Muscle layer of duodenum (tissue), 2 donors: Measurements from ENCODE around the gene ANP32B.
"Not testable (repeated sequence)": the region's sequence is repeated elsewhere in the genome, so short reads cannot be mapped to it uniquely, and the experiment has no call there.

Experiments used
- H3K27ac ChIP-seq: one replicate; pipeline ENCODE4 v1.7.0; 2013; ENCODE audit warnings: mild to moderate bottlenecking, low read length
- H3K27me3 ChIP-seq: one replicate; pipeline ENCODE4 v1.7.0; 2013; ENCODE audit warnings: low read depth, mild to moderate bottlenecking, control low read depth, low read length
- H3K36me3 ChIP-seq, 2 donors: one replicate each; pipeline ENCODE4 v1.7.0; 2013; ENCODE audit warnings: low read length in 2 of 2, control low read depth in 1 of 2, mild to moderate bottlenecking in 1 of 2; ENCODE audit not compliant: insufficient read depth in 2 of 2, control insufficient read depth in 1 of 2
- H3K4me1 ChIP-seq, 2 donors: one replicate each; pipeline ENCODE4 v1.7.0; 2013; ENCODE audit warnings: low read length in 2 of 2, mild to moderate bottlenecking in 2 of 2, control low read depth in 1 of 2, moderate library complexity in 1 of 2; ENCODE audit not compliant: insufficient read depth in 2 of 2, control insufficient read depth in 1 of 2
- H3K4me3 ChIP-seq, 2 donors: one replicate each; pipeline ENCODE4 v1.7.0; 2013; ENCODE audit warnings: low read length in 2 of 2, low read depth in 1 of 2, mild to moderate bottlenecking in 1 of 2
- H3K9me3 ChIP-seq, 2 donors: one replicate each; pipeline ENCODE4 v1.7.0; 2013; ENCODE audit warnings: low read length in 2 of 2, control low read depth in 1 of 2, mild to moderate bottlenecking in 1 of 2; ENCODE audit not compliant: control insufficient read depth in 1 of 2
- donor health status: healthy.

ANP32B gene

GRCh38 chr9:97947094-97947493, 36.0 kb upstream of the ANP32B start:
- H3K4me1 ChIP-seq, H3K27ac ChIP-seq, H3K4me3 ChIP-seq, H3K27me3 ChIP-seq, H3K36me3 ChIP-seq, H3K9me3 ChIP-seq: not testable (repeated sequence)

- not testable (repeated sequence) for H3K27ac ChIP-seq, H3K4me1 ChIP-seq, H3K36me3 ChIP-seq, H3K27me3 ChIP-seq, H3K9me3 ChIP-seq, H3K4me3 ChIP-seq
Measured at GRCh38 chr9:97950873-97951272, 32.3 kb upstream of the ANP32B start.

- Histone ChIP-seq H3K36me3 (no peaks in the 10 kb centered on the region), H3K27me3 (no peaks in the 10 kb centered on the region), H3K27ac (no peak overlapping the region), H3K4me1 (no peaks in the 10 kb centered on the region), H3K4me3 (no peak overlapping the region), H3K9me3 (no peaks in the 10 kb centered on the region)
Measured at GRCh38 chr9:97954550-97954989, 28.6 kb upstream of the ANP32B start.

GRCh38 chr9:97956331-97956730, 26.8 kb upstream of the ANP32B start:
- no peaks in the 10 kb centered on the region for H3K36me3 ChIP-seq
- H3K27me3 ChIP-seq, result no peaks in the 10 kb centered on the region
- H3K4me3 ChIP-seq, result no peak overlapping the region
- no peaks in the 10 kb centered on the region for H3K4me1 ChIP-seq
- no peak overlapping the region for H3K27ac ChIP-seq
- H3K9me3 ChIP-seq, result no peaks in the 10 kb centered on the region

- Histone ChIP-seq H3K27ac (no peak overlapping the region), H3K36me3 (no peaks in the 10 kb centered on the region), H3K4me3 (no peak overlapping the region), H3K4me1 (no peaks in the 10 kb centered on the region), H3K9me3 (no peaks in the 10 kb centered on the region), H3K27me3 (no peaks in the 10 kb centered on the region)
Measured at GRCh38 chr9:97958812-97959511, 24.2 kb upstream of the ANP32B start.

GRCh38 chr9:97959585-97959984, 23.6 kb upstream of the ANP32B start:
- Histone ChIP-seq H3K4me3 (no peak overlapping the region), H3K9me3 (no peaks in the 10 kb centered on the region), H3K27me3 (no peaks in the 10 kb centered on the region), H3K36me3 (no peaks in the 10 kb centered on the region), H3K4me1 (no peaks in the 10 kb centered on the region), H3K27ac (no peak overlapping the region)

GRCh38 chr9:97960678-97961328, 22.3 kb upstream of the ANP32B start:
- H3K36me3 ChIP-seq, H3K9me3 ChIP-seq, H3K27me3 ChIP-seq, H3K4me1 ChIP-seq, H3K27ac ChIP-seq, H3K4me3 ChIP-seq: not testable (repeated sequence)

- H3K9me3 ChIP-seq, result no peaks in the 10 kb centered on the region
- no peaks in the 10 kb centered on the region for H3K36me3 ChIP-seq
- H3K27me3 ChIP-seq, result no peaks in the 10 kb centered on the region
- H3K27ac ChIP-seq, result no peak overlapping the region
- H3K4me1 ChIP-seq, result no peaks in the 10 kb centered on the region
- no peak overlapping the region for H3K4me3 ChIP-seq
Measured at GRCh38 chr9:97961361-97961760, 21.8 kb upstream of the ANP32B start.

- Histone ChIP-seq H3K27ac (no peak overlapping the region), H3K27me3 (no peaks in the 10 kb centered on the region), H3K4me3 (no peak overlapping the region), H3K36me3 (no peaks in the 10 kb centered on the region), H3K4me1 (no peaks in the 10 kb centered on the region), H3K9me3 (no peaks in the 10 kb centered on the region)
Measured at GRCh38 chr9:97962136-97962535, 21.0 kb upstream of the ANP32B start.

- no peak overlapping the region for H3K27ac ChIP-seq
- no peaks in the 10 kb centered on the region for H3K36me3 ChIP-seq
- H3K9me3 ChIP-seq, result no peaks in the 10 kb centered on the region
- H3K27me3 ChIP-seq, result no peaks in the 10 kb centered on the region
- no peak overlapping the region for H3K4me3 ChIP-seq
- H3K4me1 ChIP-seq, result no peaks in the 10 kb centered on the region
Measured at GRCh38 chr9:97962575-97962974, 20.6 kb upstream of the ANP32B start.

- Histone ChIP-seq H3K9me3 (no peaks in the 10 kb centered on the region), H3K36me3 (no peaks in the 10 kb centered on the region), H3K4me3 (no peak overlapping the region), H3K4me1 (no peaks in the 10 kb centered on the region), H3K27ac (no peak overlapping the region), H3K27me3 (no peaks in the 10 kb centered on the region)
Measured at GRCh38 chr9:97963232-97963631, 19.9 kb upstream of the ANP32B start.

- Histone ChIP-seq H3K9me3 (no peaks in the 10 kb centered on the region), H3K4me3 (no peak overlapping the region), H3K27ac (no peak overlapping the region), H3K36me3 (no peaks in the 10 kb centered on the region), H3K4me1 (no peaks in the 10 kb centered on the region), H3K27me3 (no peaks in the 10 kb centered on the region)
Measured at GRCh38 chr9:97964901-97965300, 18.2 kb upstream of the ANP32B start.
